HG03139 (cell line): ENCODE results near the gene RACGAP1.

Source experiments
- ATAC-seq: cut with Tn5 transposase; IDR thresholded peaks from one replicate; pipeline ENCODE4 v1.9.1; 2021; ENCODE audit not compliant: unreplicated experiment

Gene RACGAP1

GRCh38 chr12:50056639-50056976 is 31.3 kb upstream of the RACGAP1 start:
- ATAC-seq: no peak

- no peak for ATAC-seq
These were observed 30.7 kb upstream of the RACGAP1 start for GRCh38 chr12:50055831-50056638.

- no peak for ATAC-seq
These were observed 28.3 kb upstream of the RACGAP1 start for GRCh38 chr12:50053583-50053982.

- ATAC-seq: no peak
These were observed 27.7 kb upstream of the RACGAP1 start for GRCh38 chr12:50052964-50053363.

- no peak for ATAC-seq
These were observed 27.2 kb upstream of the RACGAP1 start for GRCh38 chr12:50052544-50052943.

GRCh38 chr12:50051101-50051806 is 26.0 kb upstream of the RACGAP1 start:
- ATAC-seq: no peak

GRCh38 chr12:50050410-50051098 is 25.3 kb upstream of the RACGAP1 start:
- ATAC-seq: no peak

- no peak for ATAC-seq
These were observed 24.8 kb upstream of the RACGAP1 start for GRCh38 chr12:50050119-50050385.

- ATAC-seq: no peak
These were observed 24.2 kb upstream of the RACGAP1 start for GRCh38 chr12:50049254-50050118.

- no peak for ATAC-seq
These were observed 22.5 kb upstream of the RACGAP1 start for GRCh38 chr12:50047693-50048250.

GRCh38 chr12:50043854-50044253 is 18.6 kb upstream of the RACGAP1 start:
- no peak for ATAC-seq

GRCh38 chr12:50043308-50043707 is 18.0 kb upstream of the RACGAP1 start:
- ATAC-seq: no peak

GRCh38 chr12:50042693-50043092 is 17.4 kb upstream of the RACGAP1 start:
- ATAC-seq: no peak

- no peak for ATAC-seq
These were observed 16.7 kb upstream of the RACGAP1 start for GRCh38 chr12:50041962-50042361.

GRCh38 chr12:50041062-50041860 is 16.0 kb upstream of the RACGAP1 start:
- no peak for ATAC-seq

- ATAC-seq: no peak
These were observed 15.4 kb upstream of the RACGAP1 start for GRCh38 chr12:50040657-50041056.

- no peak for ATAC-seq
These were observed 14.0 kb upstream of the RACGAP1 start for GRCh38 chr12:50039151-50039835.

- ATAC-seq: no peak
These were observed 13.0 kb upstream of the RACGAP1 start for GRCh38 chr12:50038336-50038735.

GRCh38 chr12:50032854-50033581 is 7.7 kb upstream of the RACGAP1 start:
- no peak for ATAC-seq
